ENCODE measurements around the gene PSMD1. TPM values are rescaled to one million over a fixed set of nuclear protein-coding genes. Genes with fewer than 3 reads are reported as not detected.
"Not testable (repeated sequence)": the region's sequence is repeated elsewhere in the genome, so short reads cannot be mapped to it uniquely, and the experiment has no call there.

The PSMD1 gene
- total RNA-seq, 1 donor = 61.1 TPM

DNA sequence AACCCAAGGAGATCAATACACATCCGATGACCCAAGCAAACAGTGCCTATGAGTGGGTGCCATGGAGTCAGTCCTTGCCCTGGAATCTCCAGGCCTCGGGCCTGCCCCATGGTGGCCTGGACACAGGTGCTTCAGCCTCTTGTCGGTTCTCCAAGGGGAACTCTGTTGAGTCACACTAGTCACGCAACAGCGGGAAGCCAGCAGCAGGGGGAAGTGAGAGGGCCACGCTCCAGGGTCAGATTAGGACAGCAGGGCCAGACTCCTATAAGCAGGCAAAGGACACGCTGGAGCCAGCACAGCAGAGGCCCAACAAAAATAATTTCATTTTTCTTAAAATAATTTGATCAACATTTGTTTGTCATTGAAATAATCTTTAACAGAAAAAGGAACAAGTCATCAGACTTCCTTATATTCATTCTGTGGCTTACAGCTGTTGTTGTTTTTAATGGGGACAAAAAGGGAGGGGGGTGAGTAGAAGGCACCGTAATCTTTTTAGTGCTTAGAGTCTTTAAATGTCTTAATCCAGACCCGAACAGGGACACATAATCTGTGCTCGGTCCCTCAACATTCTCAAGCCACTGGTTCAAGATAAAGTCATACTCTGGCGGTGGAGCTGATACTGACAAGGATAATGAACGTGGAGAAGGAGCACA is 125.3 kb downstream of the PSMD1 start:
- peak in 2 of 3 donors; percentile 62 to 90 for DNase-seq (ENCODE audit: low read depth in 2 of 3, low spot score in 2 of 3)

DNA sequence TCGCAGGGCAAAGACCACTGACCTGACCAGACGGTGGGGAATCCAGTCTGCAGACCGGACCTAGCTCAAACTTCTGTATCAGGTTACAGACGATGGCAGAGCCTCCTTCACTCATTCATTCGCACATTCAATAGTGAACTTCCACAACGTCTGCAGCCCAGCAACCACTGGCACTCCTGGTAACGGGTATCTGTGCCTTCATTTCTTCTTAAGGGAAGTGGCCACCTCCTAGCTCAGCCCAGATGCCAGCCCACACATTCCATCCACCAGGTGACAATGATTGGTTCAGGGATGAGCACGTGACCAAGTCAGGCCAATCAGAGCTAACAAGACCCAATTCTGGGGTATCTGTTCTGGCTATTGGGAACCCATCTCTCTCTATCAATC is 125.8 kb downstream of the PSMD1 start:
- no peak for DNase-seq (ENCODE audit: low read depth in 2 of 3, low spot score in 2 of 3)

DNA sequence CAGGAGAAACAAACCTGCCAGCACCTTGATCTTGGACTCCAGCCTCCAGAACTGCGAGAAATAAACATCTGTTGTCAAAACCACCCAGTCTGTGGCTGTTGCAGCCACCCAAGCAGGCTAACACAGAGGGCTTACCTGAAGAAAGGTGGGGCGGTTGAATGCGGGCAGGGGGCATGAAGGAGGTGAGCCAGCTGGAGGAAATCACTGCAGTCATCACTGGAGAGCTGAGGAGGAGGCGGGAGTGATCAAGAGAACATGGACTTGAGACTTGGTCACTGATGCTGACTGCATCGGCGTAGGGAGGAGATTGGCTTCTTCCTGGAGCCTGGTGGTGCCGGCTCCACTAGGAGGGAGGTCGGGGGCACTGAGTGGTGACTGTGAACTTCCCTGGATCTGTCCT is 127.2 kb downstream of the PSMD1 start:
- DNase-seq (ENCODE audit: low read depth in 2 of 3, low spot score in 2 of 3) = no peak

DNA sequence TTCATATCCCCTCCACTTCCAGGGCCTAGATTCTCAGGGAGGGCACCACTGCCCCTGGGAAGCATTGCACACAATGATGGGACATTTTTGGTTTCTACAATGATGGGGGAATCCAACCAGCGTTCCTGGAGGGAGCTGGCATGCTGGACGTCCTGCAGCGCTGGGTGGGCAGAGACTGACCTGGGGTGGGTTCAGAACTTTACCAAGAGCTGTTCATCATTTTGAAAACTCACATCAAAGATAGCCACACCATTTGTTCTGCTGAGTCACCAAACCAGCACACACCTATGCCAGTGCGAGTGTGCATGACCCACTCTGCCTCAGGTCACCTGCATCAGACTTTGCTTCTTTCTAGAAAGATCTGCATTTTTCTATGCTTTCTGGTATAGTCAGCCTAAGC is 127.7 kb downstream of the PSMD1 start:
- no peak for DNase-seq (ENCODE audit: low read depth in 2 of 3, low spot score in 2 of 3)

DNA sequence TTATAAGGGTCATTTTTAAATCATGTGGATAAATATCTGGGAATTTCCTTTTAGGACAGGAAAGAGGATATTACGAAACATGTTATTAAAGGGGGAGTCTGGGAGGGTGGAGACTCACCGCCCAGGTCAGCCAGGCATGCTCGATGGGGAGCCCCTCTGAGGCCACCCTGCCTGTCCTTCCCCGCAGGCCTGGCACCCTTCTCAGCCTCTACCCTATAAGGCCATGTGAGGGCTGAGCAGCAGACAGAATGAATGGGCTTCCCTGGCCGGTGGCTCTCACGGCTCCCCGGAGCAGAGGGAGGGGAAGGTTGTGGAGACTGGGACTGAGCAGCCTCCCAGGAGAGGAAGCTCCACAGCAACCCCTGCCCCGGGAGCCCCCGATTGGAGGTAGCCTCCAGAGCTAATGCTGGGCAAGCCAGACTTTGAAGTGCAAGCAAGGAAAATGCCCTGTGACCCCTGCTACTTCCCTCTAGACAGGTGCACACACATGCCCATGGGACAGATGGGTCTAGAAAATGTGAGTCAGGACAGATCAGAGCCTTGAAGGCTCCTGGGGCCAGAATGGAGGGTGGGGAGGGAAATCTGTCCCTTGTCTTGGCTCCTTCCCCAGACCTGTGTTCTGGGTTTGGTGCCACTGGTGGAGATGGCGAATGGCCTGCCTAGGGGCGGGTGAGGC is 128.5 kb downstream of the PSMD1 start:
- DNase-seq (ENCODE audit: low read depth in 2 of 3, low spot score in 2 of 3) = no peak

DNA sequence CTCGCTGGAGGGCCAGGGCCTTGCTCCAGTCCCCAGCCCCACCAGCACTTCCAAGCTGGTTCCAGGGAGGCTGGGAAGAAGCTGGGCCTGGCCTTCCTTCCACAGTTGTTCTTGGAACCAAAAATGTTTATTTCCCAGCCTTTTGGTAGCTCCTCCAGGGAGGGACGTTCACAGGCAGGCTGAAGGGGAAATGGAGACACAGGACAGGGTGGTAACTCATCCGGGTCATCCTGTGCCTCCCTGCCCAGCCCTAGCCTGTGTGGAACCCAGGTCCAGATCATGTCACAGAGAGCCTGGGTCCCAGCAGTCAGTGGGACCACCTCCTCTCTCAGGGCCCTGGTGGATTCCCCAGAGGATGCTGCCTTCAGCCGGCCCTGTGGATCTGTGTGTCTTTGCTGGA is 129.2 kb downstream of the PSMD1 start:
- DNase-seq (ENCODE audit: low read depth in 2 of 3, low spot score in 2 of 3) = no peak

DNA sequence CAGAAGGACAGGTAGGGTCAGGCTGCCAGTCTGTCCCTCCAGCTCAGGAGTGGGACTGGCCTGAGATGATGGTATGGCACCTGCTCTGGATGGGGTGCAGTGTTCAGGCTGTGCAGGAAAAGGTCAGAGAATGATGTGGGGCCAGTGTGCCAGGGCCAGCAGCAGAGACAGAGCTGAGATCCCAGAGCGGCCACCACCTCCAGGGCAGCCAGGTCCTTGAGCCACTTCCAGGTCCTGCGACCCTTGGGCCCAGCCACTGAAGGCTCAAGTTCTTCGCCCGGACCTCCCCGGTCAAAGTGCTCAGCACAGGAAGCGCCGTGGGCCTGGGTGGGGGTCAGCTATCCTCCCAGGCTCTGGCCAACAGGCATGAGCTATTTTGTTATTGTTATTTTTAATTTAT is 129.7 kb downstream of the PSMD1 start:
- no peak for DNase-seq (ENCODE audit: low read depth in 2 of 3, low spot score in 2 of 3)

DNA sequence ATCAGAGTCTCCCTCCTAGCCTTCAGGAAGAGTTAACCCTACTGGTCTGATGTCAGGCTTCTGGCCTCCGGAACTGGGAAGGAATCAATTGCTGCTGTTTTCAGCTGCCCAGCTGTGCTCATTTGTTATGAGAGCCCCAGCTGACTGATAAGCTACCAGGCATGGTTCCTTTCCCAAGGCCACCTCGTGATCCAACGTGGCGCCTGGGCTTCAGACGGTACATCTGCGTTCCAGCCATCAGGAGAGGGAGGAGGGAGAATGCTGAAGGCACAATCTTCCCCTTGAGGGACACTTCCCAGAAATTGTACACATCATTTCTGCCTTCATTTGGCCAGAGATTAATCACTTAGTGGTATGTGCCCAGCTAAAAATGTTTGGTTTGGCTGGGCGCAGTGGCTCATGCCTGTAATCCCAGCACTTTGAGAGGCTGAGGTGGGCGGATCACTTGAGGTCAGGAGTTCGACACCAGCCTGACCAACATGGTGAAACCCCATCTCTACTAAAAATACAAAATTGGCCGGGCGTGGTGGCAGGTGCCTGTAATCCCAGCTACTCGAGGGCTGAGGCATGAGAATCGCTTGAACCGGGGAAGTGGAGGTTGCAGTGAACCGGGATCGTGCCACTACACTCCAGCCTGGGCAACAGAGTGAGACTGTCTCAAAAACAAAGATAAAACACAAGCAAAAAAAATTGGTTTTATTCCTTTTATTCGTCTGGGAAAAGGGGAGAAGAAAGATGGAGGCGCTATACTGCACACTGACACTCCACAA is 131.3 kb downstream of the PSMD1 start:
- DNase-seq (ENCODE audit: low read depth in 2 of 3, low spot score in 2 of 3) = no peak

DNA sequence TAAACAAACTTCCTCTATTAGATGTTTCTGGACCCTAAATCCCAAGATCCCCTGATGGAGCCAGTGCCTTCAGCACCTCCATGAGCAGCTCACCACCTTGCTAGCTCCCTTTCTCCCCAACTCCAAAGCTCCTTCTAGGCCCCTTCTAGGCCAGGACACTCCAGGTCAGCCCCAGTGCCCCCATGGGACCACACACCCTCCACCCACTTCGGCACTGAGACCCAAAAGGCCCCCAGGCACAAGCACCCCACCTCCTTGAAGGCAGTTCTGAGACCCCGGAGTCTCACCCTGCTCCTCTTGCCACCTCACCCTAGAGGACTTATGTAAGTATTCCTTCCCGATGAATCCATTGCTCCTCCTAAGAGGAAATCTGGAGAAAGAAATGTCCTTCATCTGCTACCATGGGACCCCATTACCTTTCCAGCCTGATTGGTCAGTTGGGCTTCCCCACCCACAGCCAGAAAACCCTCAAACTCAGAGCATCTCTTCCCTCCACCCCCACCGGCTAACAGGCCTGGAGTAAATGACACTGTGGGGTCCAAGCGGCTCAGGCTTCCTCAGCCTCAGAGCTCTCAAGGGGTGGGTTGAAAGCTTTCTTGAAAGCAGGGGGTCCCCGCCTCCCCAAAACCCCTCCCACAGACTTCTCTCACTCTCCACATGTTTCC is 132.0 kb downstream of the PSMD1 start:
- no peak for DNase-seq (ENCODE audit: low read depth in 2 of 3, low spot score in 2 of 3)

DNA sequence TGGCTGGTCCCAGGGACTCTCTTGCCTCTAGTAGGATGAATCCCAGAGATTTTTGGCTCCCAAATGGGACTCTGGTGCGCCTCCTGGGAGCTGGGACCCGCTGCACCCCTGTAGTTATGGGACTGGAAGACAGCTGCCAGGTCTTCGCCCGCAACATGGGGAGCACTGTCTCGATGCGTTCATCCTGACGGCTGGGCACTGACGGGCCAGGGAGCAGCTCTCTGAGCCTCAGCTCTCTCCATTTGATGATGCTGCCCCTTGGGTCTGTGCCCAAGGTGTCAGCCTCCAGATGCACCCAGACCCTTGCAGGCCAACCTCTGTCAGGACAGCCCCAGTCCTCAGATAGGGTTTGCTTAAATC is 132.5 kb downstream of the PSMD1 start:
- no peak for DNase-seq (ENCODE audit: low read depth in 2 of 3, low spot score in 2 of 3)

DNA sequence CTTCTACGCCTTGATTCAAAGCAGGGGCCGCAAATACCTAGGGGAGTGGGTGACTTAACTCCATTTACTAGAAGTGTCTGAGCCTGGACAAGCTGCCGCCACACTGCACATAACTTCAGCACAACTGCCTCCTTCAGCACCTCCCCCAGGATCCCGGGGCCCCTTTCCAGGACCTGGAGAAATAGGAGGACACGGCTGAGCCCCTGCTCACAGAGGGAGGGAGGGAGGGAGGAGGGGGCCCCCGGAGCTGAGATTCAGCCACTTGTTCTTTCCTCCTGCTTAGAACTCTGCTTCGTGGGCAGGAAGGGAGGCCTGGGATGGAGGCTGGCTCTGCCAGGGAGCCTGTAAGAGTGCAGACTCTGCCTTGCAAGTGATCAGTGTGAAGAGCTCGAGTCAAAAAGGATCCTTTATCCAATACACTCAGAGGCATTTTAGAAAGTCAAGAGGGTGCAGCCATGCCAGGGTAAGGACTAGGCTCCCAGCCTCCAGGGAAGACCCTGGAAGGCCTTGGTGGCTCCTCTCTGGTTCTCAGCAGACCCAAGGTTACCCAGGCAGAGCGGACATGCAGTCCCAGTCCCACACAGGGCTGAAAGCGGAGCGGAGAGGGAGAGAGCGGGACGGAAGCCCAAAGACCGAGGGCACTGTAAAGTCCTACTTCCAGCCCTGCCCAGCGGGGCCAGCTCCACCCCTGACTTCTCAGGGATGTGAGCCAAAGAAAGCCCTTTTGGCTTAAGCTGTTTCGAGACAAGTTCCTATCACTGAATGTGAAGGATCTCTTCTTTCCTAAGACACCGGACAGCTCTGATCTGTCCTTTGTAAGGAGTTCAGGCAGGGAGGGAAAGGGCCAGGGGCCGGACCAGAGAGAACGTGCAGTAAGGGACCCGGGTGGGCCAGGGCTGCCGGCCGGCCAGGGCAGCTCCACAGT is 133.2 kb downstream of the PSMD1 start:
- DNase-seq (ENCODE audit: low read depth in 2 of 3, low spot score in 2 of 3) = no peak

DNA sequence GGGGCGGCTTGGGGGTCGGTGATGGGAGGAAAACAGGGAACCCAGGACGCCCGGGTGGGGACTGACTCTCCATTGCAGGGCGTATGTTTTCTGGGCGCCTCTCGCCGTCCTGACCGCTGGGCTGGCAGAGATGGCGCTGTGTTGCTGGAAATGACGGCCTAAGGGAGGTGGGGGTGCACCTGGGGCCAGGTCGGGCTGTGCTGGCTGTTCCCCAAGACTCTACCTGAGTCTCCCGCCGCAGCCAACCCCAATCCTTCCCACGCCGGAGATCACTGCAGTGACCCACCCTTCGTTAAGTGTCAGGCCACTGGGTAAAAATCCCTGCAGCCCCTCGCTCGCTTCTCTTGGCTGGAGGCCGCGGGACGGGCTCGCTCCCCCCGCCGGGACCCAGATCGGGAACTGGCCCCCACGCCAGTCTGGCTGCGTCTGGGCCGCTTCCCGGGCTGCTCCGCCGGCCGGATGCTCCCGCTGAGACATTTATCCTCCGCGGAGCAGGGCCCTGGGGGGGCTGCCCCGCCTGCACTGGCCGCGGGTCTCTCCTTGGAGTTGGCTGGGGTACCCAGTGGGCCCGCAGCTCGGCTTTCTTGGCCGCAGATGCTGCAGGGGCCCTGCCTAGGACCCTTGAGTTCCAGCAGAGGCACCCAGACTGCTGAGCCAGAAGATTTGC is 134.0 kb downstream of the PSMD1 start:
- no peak for DNase-seq (ENCODE audit: low read depth in 2 of 3, low spot score in 2 of 3)

DNA sequence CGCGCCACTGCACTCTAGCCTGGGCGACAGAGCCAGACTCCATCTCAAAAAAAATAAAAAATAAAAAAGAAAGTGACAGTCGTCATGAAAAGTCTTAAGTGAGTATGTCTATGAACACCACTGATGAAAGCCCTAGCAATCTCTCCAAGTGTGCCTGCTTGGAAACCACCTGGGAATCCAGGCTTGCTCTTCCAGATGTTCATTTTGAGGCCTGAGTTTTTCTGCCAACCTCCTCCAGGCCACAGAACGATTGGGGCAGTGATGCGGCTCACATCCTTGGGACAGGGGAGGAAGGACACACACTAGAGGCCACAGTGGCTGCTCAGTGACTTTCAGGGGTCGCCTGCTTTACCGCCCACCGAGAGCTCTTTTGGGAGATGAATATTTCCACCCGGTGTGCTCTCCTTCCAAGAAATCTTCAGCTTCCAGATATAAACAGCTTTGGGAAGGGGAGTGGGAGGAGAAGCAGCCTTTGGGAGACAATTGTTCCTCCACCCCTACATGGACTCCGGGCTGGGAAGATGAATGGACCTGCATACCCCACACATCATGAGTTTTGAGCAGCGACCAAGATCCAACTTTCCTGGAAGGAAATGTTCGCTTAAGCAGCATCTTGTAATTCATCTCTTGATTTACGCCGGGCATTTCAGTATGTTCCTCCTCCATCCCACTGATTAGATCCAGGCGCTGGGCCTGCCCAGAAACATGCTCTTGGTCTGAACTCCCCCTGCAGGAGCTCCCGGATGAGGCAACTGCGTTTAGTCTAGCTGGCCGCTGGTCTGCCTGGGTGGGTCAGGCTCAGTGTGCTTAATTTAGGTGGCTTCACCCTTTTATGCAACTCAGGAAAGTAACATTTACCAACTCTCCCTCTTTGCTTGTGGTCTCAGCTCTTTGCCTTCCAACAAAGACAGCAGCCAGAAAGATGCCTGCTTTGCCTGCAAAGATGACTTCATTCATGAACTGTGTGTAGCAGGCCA is 135.5 kb downstream of the PSMD1 start:
- peak in 1 of 3 donors; percentile 24 for DNase-seq (ENCODE audit: low read depth in 2 of 3, low spot score in 2 of 3)

DNA sequence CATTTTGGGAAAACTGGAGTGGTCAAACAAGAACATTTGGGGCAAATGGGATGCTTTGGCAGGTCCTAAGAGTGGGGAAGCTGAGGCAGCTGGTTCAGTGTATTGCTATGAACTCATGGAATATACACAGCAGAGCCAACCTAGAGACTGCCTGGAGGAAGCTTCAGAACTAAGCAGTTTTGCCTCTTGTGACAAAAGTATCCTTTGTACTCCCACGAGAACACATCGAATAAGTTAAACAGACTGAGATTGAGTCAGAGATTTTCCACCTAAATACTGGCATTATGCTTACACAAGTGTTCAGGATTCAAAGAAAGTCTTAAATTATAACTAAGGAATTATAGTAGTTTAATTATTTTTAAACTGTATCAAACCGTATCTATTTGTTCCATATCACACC is 136.5 kb downstream of the PSMD1 start:
- DNase-seq (ENCODE audit: low read depth in 2 of 3, low spot score in 2 of 3) = no peak

DNA sequence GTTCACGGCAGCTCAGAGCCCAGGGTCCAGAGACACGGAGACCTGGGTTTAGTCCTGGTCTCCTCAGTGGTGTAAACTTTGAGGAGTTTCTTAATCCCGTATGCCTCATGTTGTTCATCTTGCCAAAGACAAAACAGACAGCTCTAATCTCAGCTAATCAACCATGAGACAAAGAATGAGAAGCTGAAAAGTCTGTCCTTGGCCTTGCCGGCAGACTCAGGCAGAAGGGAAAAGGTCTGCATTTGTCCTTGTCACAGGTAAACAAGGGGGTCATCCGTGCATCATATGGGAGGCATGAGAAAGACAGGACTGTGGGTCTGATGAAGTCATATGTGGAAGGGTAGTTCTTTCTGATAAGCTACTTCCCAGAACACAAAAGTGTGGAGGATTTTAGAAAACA is 139.9 kb downstream of the PSMD1 start:
- no peak for DNase-seq (ENCODE audit: low read depth in 2 of 3, low spot score in 2 of 3)

DNA sequence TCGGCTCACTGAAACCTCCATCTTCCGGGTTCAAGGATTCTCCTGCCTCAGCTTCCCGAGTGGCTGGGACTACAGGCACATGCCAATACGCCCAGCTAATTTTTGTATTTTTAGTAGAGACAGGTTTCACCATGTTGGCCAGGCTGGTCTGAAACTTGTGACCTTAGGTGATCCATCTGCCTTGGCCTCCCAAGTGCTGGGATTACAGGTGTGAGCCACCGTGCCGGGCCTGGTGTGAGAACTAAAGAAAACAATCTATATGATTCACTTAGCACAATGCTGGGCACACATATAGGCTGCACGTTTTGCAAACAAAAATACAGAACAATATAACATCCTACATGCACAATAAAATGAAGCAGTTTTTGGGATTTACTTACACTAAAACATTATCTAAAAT is 140.5 kb downstream of the PSMD1 start:
- DNase-seq (ENCODE audit: low read depth in 2 of 3, low spot score in 2 of 3) = not testable (repeated sequence)

DNA sequence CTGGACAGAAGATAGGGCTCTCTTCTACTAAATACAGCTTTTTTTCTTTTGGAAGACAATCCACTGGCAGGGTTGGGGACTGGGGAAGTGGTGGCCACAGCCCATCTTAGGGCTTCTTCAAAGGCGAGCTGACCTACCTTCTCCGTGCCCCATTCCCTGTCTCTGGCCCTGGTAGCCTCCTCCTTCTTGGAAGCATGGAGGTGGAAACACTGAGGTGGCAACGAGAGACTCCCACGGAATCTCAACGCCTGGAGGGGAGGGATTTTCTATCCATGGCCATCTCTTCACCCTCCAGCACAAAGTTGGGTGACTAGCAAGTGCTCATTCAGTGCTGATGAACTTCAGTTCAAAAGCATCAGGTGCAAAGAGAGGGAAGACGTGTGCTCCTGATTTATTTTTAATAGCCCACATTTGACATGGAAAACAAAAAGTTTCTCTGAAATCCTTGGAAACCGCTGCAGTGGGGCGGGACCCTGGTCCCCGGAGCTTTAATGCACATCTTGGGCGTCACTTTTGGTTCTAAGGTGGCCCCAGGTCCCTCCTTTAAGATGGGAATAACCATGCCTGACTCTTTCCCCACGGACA is 141.1 kb downstream of the PSMD1 start:
- no peak for DNase-seq (ENCODE audit: low read depth in 2 of 3, low spot score in 2 of 3)
